OCI-LY3 (cell line): ENCODE data around the gene EFCAB11.

ENCODE experiments used
- EZH2phosphoT487 ChIP-seq: fragments of 200-600 bp; shearing (Covaris generic); IDR thresholded peaks from 2 replicates; pipeline ENCODE4 v1.6.1; 2018; ENCODE audit warnings: antibody characterized with exemption, mixed run types, low read depth
- TF ChIP-seq, protein P1 (sequence below): fragments of 200-600, 300-600 bp; sonication (generic); IDR thresholded peaks from 2 replicates; pipeline ENCODE4 v1.5.1; 2014; ENCODE audit warnings: antibody characterized with exemption, low read length, low read depth

DNA sequence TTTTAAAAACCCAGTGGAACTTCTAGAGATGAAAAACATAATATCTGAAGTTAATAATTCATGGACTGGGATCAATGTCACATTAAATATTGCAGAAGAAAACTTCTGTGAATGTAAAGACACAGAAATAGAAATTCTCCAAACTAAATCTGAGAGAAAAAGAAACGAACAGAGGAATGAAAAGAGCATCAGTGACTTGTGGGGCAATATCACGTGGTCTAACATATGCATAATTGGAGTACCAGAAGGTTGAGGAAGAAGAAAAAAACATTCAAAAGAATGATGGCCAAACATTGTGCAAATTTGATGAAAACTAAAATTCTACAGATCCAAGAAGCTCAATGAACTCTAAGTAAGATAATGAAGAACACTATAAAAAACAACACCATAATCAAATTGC is 130.8 kb downstream of the EFCAB11 start:
- TF ChIP-seq, protein P1, sequence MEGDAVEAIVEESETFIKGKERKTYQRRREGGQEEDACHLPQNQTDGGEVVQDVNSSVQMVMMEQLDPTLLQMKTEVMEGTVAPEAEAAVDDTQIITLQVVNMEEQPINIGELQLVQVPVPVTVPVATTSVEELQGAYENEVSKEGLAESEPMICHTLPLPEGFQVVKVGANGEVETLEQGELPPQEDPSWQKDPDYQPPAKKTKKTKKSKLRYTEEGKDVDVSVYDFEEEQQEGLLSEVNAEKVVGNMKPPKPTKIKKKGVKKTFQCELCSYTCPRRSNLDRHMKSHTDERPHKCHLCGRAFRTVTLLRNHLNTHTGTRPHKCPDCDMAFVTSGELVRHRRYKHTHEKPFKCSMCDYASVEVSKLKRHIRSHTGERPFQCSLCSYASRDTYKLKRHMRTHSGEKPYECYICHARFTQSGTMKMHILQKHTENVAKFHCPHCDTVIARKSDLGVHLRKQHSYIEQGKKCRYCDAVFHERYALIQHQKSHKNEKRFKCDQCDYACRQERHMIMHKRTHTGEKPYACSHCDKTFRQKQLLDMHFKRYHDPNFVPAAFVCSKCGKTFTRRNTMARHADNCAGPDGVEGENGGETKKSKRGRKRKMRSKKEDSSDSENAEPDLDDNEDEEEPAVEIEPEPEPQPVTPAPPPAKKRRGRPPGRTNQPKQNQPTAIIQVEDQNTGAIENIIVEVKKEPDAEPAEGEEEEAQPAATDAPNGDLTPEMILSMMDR, result no peak
- no peak for TF ChIP-seq EZH2phosphoT487
